Mesenchymal stem cell (in vitro differentiated cells and primary cell): ENCODE measurements around the gene LIMCH1.

ENCODE experiments used
- DNase-seq: peaks from one replicate; pipeline ENCODE4 v3.0.0-alpha.2; 2013
- H2AFZ ChIP-seq: one replicate; pipeline ENCODE4 v1.6.1; 2013; ENCODE audit warnings: low read depth, mild to moderate bottlenecking, control low read depth, inconsistent platforms, low read length, moderate library complexity
- H2AK5ac ChIP-seq: 2 replicates; pipeline ENCODE4 v1.6.1; 2013; ENCODE audit warnings: low read length, moderate library complexity, mild to moderate bottlenecking, inconsistent platforms; ENCODE audit not compliant: severe bottlenecking
- H2BK120ac ChIP-seq: one replicate; pipeline ENCODE4 v1.6.1; 2013; ENCODE audit warnings: low read depth, mild to moderate bottlenecking, inconsistent platforms, low read length, moderate library complexity
- H2BK12ac ChIP-seq, 2 experiments: one replicate each; pipeline ENCODE4 v1.6.1; 2013; ENCODE audit warnings: inconsistent platforms in 2 of 2, low read length in 2 of 2, mild to moderate bottlenecking in 2 of 2, moderate library complexity in 2 of 2, control low read depth in 1 of 2
- H2BK15ac ChIP-seq: one replicate; pipeline ENCODE4 v1.6.1; 2013; ENCODE audit warnings: mild to moderate bottlenecking, low read depth, inconsistent platforms; ENCODE audit not compliant: poor library complexity, severe bottlenecking
- H2BK5ac ChIP-seq: 2 replicates; pipeline ENCODE4 v1.6.1; 2013; ENCODE audit warnings: low read depth, mild to moderate bottlenecking, low read length, control low read depth, inconsistent platforms; ENCODE audit not compliant: poor library complexity, severe bottlenecking
- H3K14ac ChIP-seq, 2 experiments: one replicate each; pipeline ENCODE4 v1.6.1; 2013; ENCODE audit warnings: inconsistent platforms in 2 of 2, low read length in 2 of 2, control low read depth in 1 of 2, mild to moderate bottlenecking in 1 of 2, moderate library complexity in 1 of 2
- H3K18ac ChIP-seq, 2 experiments: one replicate each; pipeline ENCODE4 v1.6.1; 2013; ENCODE audit warnings: inconsistent platforms in 2 of 2, low read length in 2 of 2, control low read depth in 1 of 2, low read depth in 1 of 2, mild to moderate bottlenecking in 1 of 2
- H3K23ac ChIP-seq, 2 experiments: one replicate each; pipeline ENCODE4 v1.6.1; 2013; ENCODE audit warnings: inconsistent platforms in 2 of 2, low read length in 2 of 2, mild to moderate bottlenecking in 2 of 2, moderate library complexity in 2 of 2, control low read depth in 1 of 2
- H3K27ac ChIP-seq: 2 replicates; pipeline ENCODE4 v1.5.1; 2013; ENCODE audit warnings: mild to moderate bottlenecking, moderate library complexity, low read length, control low read depth, inconsistent platforms; ENCODE audit not compliant: poor library complexity, severe bottlenecking
- H3K27me3 ChIP-seq, 2 experiments: 2 replicates each; pipeline versions ENCODE4 v1.6.1 to v1.7.0; 2013; ENCODE audit warnings: low read length in 2 of 2, mild to moderate bottlenecking in 2 of 2, moderate library complexity in 2 of 2, control low read depth in 1 of 2, inconsistent platforms in 1 of 2; ENCODE audit not compliant: control insufficient read depth in 1 of 2, insufficient read depth in 1 of 2
- H3K36me3 ChIP-seq, 2 experiments: 2 replicates each; pipeline versions ENCODE4 v1.6.1 to v1.7.0; 2013; ENCODE audit warnings: low read length in 2 of 2, control low read depth in 1 of 2, inconsistent platforms in 1 of 2, low read depth in 1 of 2, mild to moderate bottlenecking in 1 of 2; ENCODE audit not compliant: insufficient read depth in 2 of 2, control insufficient read depth in 1 of 2
- H3K4ac ChIP-seq, 2 experiments: one replicate each; pipeline ENCODE4 v1.6.1; 2013; ENCODE audit warnings: inconsistent platforms in 2 of 2, low read length in 2 of 2, mild to moderate bottlenecking in 2 of 2, moderate library complexity in 2 of 2, control low read depth in 1 of 2, low read depth in 1 of 2
- H3K4me1 ChIP-seq: 2 replicates; pipeline ENCODE4 v1.6.1; 2013; ENCODE audit warnings: low read depth, low read length, control low read depth; ENCODE audit not compliant: control insufficient read depth, insufficient read depth
- H3K4me2 ChIP-seq: 2 replicates; pipeline ENCODE4 v1.6.1; 2013; ENCODE audit warnings: low read length, mild to moderate bottlenecking, inconsistent platforms; ENCODE audit not compliant: poor library complexity, severe bottlenecking
- H3K4me3 ChIP-seq, 2 experiments: 2 replicates each; pipeline versions ENCODE4 v1.5.1 to v1.7.0; 2013; ENCODE audit warnings: low read length in 2 of 2, mild to moderate bottlenecking in 2 of 2, control low read depth in 1 of 2, low read depth in 1 of 2; ENCODE audit not compliant: insufficient read depth in 1 of 2
- H3K79me1 ChIP-seq: replicated peaks from 2 replicates; pipeline ENCODE4 v1.6.1; 2013; ENCODE audit warnings: mild to moderate bottlenecking, control low read depth, low read length, inconsistent platforms; ENCODE audit not compliant: poor library complexity, severe bottlenecking
- H3K9ac ChIP-seq: 2 replicates; pipeline ENCODE4 v1.7.0; 2013; ENCODE audit warnings: mild to moderate bottlenecking, low read length, moderate library complexity
- H3K9me3 ChIP-seq: 2 replicates; pipeline ENCODE4 v1.7.0; 2013; ENCODE audit warnings: mild to moderate bottlenecking, low read length; ENCODE audit not compliant: control insufficient read depth
- H4K8ac ChIP-seq: one replicate; pipeline ENCODE4 v1.6.1; 2013; ENCODE audit warnings: inconsistent platforms, mild to moderate bottlenecking, low read length, moderate library complexity
- H4K91ac ChIP-seq: one replicate; pipeline ENCODE4 v1.6.1; 2013; ENCODE audit warnings: mild to moderate bottlenecking, low read length, inconsistent platforms
- WGBS: methylation state at CpG from one replicate; pipeline ENCODE4 v1.1.7; 2013; ENCODE audit warnings: mixed read lengths; 5-methylcytosine and 5-hydroxymethylcytosine counted together

LIMCH1 gene

DNA sequence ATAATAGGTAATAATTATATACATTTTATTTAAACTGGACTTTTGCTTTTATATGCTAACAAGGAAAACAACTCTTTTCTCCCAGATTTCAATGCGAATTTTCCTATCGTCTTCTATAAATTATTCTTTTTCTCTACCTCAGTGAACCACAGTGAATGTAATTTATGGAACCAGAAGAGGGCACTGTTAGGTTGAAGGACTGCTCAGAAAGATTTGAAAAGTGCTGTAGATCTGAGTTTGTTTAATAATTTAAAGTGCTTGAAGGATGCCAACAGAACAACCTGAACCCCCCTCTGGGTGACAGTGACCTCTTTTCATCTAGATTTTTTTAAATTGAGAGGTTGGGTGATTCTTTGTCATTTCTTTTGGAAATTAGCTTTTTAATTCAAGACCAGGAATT is 155.7 kb downstream of the LIMCH1 start:
- H3K9ac ChIP-seq = no peak overlapping the region
- H3K23ac ChIP-seq = no peak overlapping the region
- H4K8ac ChIP-seq = no peak overlapping the region
- H3K79me1 ChIP-seq = no peaks in the 10 kb centered on the region
- H4K91ac ChIP-seq = no peak overlapping the region
- peaks cover 0 to 13% of the 10 kb centered on the region in 2 experiments for H3K27me3 ChIP-seq
- no peak overlapping the region for H3K4me2 ChIP-seq
- WGBS = no CpG with 5 or more reads among the region's 2 CpGs
- H2BK5ac ChIP-seq = no peak overlapping the region
- H3K18ac ChIP-seq = no peak overlapping the region
- no peak overlapping the region for H3K4ac ChIP-seq
- no peak overlapping the region for H2BK15ac ChIP-seq
- H2AFZ ChIP-seq = no peak overlapping the region
- no peak overlapping the region for H3K4me3 ChIP-seq
- no peak overlapping the region for H2BK120ac ChIP-seq
- no peaks in the 10 kb centered on the region for H3K4me1 ChIP-seq
- no peak overlapping the region for H2AK5ac ChIP-seq
- no peaks in the 10 kb centered on the region for H3K9me3 ChIP-seq
- H3K36me3 ChIP-seq = no peaks in the 10 kb centered on the region
- no peak overlapping the region for H3K14ac ChIP-seq
- H2BK12ac ChIP-seq = no peak overlapping the region
- H3K27ac ChIP-seq = no peak overlapping the region
- DNase-seq = peak; percentile 42

DNA sequence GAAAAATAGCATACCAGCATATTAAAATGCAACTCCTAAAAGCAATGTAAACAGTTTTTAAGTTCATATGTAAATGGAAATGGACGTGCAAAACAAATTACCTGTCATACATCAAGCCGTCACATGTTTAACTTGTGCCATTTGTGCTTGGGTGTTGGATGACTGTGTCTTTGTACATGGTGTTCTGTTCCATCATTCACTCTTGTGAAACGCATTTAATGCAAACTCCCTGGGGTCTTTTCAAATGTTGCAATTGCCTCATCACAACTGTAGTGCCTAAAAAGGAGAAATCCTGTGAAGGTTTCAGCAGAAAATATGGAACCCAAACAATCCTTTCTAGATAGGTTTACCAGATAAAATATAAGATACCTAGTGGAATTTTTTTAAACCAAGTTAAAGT is 158.2 kb downstream of the LIMCH1 start:
- Histone ChIP-seq H2AK5ac (no peak overlapping the region), H3K9ac (no peak overlapping the region), H2AFZ (no peak overlapping the region), H2BK15ac (no peak overlapping the region), H4K8ac (no peak overlapping the region), H3K9me3 (no peaks in the 10 kb centered on the region), H3K27ac (no peak overlapping the region), H3K14ac (no peak overlapping the region), H2BK120ac (no peak overlapping the region), H2BK12ac (no peak overlapping the region), H2BK5ac (no peak overlapping the region), H3K4me2 (no peak overlapping the region), H3K4me1 (no peaks in the 10 kb centered on the region), H3K23ac (no peak overlapping the region), H3K18ac (no peak overlapping the region), H3K4ac (no peak overlapping the region), H3K4me3 (no peak overlapping the region), H3K36me3 (no peaks in the 10 kb centered on the region), H3K79me1 (no peaks in the 10 kb centered on the region), H3K27me3 (peaks cover 0 to 8% of the 10 kb centered on the region in 2 experiments), H4K91ac (no peak overlapping the region)
- DNase-seq = no peak
- WGBS = 86% methylated on average over 2 of the region's 3 CpGs

DNA sequence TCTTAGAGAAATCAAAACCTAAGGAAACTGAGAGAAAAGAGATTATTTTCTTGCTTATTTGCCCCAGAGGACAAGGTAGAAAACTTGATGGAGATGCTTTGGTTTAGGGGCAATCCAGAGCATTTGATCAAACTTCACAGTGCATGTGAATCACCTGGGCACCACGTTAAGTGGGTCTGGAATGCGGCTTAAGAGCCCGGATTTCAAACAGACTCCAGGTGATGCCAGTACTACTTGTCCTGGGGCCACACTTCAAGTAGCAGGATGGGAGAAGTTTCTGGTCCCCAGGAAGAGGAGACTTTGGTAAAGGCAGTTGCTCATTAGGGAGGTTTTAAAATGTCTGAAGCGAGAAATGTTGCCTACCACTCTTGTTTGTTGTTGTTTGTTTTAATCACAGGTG is 158.8 kb downstream of the LIMCH1 start:
- Histone ChIP-seq H2BK5ac (no peak overlapping the region), H4K91ac (no peak overlapping the region), H3K4me1 (no peaks in the 10 kb centered on the region), H3K4ac (no peak overlapping the region), H3K79me1 (no peaks in the 10 kb centered on the region), H3K4me3 (no peak overlapping the region), H3K9me3 (no peaks in the 10 kb centered on the region), H2BK12ac (no peak overlapping the region), H3K4me2 (no peak overlapping the region), H3K9ac (no peak overlapping the region), H3K14ac (no peak overlapping the region), H2BK120ac (no peak overlapping the region), H2AFZ (no peak overlapping the region), H3K27ac (no peak overlapping the region), H3K23ac (no peak overlapping the region), H3K36me3 (no peaks in the 10 kb centered on the region), H2BK15ac (no peak overlapping the region), H4K8ac (no peak overlapping the region), H3K27me3 (peaks cover 0 to 8% of the 10 kb centered on the region in 2 experiments), H3K18ac (no peak overlapping the region), H2AK5ac (no peak overlapping the region)
- 74% methylated on average over 4 of the region's 4 CpGs for WGBS
- no peak for DNase-seq

DNA sequence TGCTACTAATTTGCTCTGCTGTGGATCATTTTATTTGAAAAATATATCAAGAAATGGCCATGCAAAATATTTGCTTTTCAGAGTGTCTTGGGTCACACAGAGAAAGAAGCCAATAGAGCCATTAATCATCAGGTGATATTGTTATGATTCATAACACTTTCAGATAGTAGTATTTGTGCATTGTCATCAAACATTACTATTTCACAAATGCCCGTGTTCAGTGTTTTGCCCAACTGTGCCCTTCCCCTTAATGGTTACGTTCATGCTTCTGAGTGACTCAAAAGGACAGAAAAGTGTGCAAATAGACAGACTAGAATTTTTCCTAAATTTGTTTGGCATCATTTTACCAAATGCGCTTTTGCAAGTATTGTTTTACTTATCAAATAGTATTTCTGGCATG is 164.0 kb downstream of the LIMCH1 start:
- no peak overlapping the region for H4K8ac ChIP-seq
- H4K91ac ChIP-seq = no peak overlapping the region
- DNase-seq = no peak
- no peak overlapping the region for H3K9ac ChIP-seq
- no peak overlapping the region for H2BK12ac ChIP-seq
- H3K27ac ChIP-seq = no peak overlapping the region
- no peaks in the 10 kb centered on the region for H3K36me3 ChIP-seq
- H3K4me2 ChIP-seq = no peak overlapping the region
- WGBS = 88% methylated on average over 3 of the region's 3 CpGs
- H3K18ac ChIP-seq = no peak overlapping the region
- H3K23ac ChIP-seq = no peak overlapping the region
- H2AFZ ChIP-seq = no peak overlapping the region
- H3K4me1 ChIP-seq = no peaks in the 10 kb centered on the region
- no peaks in the 10 kb centered on the region for H3K9me3 ChIP-seq
- no peak overlapping the region for H2BK5ac ChIP-seq
- no peak overlapping the region for H2AK5ac ChIP-seq
- H2BK15ac ChIP-seq = no peak overlapping the region
- no peak overlapping the region for H3K4me3 ChIP-seq
- H3K4ac ChIP-seq = no peak overlapping the region
- peaks cover 13 to 15% of the 10 kb centered on the region in 2 experiments for H3K27me3 ChIP-seq
- H2BK120ac ChIP-seq = no peak overlapping the region
- H3K14ac ChIP-seq = no peak overlapping the region
- no peaks in the 10 kb centered on the region for H3K79me1 ChIP-seq
